SW480 (cell line): ENCODE measurements around the gene COX19.
"Not testable (repeated sequence)": the region's sequence is repeated elsewhere in the genome, so short reads cannot be mapped to it uniquely, and the experiment has no call there.

ENCODE experiments used
- DNase-seq: peaks from one replicate; pipeline ENCODE4 v3.0.0-alpha.2; 2016; ENCODE audit warnings: low spot score

Gene COX19

DNA sequence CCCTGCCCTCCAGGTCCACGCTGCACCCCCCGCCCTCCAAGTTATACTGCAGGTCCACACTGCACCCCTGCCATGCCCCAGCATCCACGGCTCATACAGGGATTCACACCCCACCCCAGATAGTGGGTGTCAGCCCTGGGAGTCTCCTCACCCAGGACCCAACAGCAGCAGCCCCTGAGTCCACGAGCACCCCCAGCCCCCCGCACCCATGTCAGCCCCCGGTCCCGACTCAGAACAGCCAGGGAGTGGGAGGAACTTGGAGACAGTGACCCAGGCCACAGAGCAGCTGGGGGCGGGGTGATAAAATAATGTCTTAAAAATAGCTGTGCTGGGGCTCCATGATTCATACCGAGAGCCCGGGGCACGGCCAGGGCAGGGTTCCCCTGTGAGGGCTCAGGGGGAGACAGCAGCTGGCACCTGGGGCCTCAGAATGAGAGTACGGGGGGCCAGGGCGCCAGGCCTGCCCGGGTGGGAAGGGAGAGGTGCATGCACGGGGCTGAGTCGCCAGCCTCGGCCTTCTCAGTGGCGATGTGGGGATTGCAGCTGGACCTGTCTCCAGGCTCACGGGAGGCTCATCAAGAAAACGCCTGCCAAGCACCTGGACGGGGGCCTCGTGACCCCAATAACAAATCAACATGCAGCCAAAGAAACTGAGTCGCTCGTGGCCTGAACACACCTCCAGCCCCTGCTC lies 50.7 kb downstream of the COX19 start:
- peak; percentile 78 for DNase-seq

DNA sequence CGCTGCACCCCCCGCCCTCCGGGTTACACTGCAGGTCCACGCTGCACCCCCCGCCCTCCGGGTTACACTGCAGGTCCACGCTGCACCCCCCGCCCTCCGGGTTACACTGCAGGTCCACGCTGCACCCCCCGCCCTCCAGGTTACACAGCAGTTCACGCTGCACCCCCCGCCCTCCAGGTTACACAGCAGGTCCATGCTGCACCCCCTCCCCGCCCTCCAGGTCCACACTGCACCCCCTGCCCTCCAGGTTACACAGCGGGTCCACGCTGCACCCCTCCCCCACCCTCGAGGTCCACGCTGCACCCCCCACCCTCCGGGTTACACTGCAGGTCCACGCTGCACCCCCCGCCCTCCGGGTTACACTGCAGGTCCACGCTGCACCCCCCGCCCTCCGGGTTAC lies 51.3 kb downstream of the COX19 start:
- DNase-seq = not testable (repeated sequence)

DNA sequence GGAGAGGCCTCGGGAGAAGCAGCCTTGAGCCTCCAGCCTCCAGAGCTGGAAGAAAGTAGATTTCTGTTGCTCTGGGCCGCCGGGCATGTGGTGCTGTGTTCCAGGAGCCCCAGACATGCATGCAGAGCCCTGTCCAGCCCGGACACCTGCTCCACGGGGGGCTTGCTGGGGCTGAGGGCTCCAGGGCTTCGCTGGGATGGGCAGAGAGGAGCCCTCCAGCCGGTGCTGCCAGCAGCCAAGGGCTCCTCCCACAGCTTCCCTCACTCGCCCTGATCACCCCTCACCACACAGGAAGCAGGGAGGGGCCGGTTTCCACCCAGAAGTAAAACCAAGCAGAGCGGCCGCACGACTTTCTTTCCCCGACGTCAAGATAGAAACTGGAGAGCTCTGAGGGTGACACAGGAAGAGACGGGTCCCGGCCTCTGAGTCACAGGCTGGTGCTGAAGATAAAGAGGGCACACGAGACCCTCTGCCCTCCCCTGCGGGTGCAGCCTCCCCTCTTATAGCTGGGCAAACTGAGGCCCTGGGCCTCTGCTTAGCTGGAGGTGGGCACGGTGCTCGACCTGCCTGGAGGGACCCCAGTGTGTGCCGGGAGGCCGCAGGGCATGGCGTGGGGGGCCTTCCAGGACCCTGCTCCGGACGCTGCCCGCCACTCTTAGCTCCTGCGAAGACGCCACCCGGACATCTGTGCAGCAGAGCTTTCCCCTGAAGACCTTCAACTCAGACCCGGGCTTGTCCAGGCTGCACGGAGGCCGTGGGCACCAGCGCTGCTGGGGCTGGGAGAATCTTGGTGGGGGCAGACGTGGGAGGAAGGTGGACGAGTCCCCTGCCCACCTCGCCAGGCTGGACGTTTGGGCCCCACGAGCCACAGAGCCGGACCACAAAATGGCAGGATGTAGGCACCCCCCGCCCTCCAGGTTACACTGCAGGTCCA lies 52.0 kb downstream of the COX19 start:
- DNase-seq = peak; percentile 98

DNA sequence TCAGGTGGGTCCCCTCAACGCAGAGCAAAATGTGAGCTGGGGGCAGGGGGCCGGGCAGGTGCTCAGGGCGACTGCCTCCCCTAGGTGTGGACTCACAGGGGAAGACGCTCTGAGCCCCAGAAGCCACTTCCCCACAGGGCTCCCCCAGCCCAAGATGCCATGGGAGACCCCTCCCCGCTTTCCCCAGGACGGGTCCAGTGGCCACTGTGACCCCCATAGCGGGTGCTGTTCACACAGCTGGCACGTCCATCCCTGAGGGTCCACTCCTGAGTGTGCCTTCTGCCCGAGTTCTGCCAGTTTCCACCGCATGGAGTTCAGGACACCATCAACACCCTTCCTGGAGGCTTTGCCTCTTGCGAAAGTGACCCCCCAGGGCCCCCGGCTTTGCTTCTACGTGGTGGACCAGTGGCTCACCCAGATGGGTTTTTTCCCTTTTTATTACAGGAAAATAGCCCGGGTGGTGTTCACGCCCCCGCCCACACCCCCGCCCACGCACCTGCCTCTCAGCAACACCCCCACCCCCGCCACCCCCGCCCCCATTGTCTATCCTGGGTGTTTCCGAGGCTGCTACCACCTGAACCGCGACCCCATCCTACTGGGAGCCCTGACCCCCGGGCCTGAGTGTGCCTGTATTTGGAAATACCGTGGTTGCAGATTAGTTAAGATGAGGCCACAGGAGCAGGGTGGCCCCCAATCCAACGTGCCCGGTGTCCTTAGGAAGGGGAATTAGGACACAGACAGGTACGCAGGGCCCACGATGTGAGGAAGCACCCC lies 52.8 kb downstream of the COX19 start:
- DNase-seq = peak; percentile 69

DNA sequence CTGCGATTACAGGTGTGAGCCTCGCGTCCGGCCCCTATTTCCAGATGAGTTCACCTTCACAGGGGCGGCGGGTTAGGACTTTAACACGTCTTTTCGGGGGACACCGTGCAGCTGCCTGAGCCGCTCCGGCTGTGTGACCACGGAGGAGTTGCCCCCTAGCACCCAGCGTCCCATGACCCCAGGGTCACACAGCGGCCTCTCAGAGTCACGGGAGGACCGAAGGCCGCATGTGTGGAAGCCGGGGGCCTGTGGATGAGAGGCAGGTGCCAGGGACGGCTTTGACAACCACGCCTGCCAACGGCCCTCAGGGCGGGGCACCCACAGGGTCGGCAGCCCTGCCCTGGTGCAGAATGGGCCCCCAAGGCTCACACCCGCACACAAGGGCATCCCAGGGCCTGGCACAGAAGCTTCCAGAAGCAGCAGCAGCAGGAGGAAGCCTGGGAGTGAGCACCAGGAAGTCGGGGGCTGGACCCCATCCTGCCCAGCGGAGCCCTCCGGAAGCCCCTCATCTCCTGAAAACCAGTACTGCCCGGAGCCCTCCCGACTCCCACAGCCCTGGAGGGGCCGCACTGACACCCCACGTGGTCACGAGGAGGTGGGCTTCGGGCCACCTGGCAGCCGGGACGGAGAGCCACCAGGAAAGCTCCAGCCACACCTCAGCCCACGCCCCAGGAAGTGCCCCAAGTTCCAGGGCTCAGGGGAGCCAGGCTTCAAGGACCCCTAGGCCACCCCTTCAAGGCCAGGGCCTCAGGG lies 53.6 kb downstream of the COX19 start:
- peak; percentile 66 for DNase-seq

DNA sequence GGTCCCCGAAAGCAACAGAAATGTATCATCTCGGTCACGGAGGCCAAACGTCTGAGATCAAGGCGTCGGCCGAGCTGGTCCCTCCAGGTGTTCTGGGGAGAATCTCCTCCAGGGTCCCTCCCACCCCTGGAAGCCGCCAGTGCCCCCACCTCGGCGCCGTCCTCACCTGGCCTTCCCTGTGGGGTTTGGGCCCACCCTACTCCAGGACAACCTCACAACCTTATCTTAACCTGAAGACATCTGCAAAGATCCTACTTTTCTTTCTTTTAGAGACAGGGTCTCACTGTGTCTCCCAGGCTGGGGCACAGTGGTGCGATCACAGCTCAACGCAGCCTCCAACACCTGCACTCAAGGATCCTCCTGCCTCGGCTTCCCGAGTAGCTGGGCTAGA lies 54.3 kb downstream of the COX19 start:
- DNase-seq = no peak

DNA sequence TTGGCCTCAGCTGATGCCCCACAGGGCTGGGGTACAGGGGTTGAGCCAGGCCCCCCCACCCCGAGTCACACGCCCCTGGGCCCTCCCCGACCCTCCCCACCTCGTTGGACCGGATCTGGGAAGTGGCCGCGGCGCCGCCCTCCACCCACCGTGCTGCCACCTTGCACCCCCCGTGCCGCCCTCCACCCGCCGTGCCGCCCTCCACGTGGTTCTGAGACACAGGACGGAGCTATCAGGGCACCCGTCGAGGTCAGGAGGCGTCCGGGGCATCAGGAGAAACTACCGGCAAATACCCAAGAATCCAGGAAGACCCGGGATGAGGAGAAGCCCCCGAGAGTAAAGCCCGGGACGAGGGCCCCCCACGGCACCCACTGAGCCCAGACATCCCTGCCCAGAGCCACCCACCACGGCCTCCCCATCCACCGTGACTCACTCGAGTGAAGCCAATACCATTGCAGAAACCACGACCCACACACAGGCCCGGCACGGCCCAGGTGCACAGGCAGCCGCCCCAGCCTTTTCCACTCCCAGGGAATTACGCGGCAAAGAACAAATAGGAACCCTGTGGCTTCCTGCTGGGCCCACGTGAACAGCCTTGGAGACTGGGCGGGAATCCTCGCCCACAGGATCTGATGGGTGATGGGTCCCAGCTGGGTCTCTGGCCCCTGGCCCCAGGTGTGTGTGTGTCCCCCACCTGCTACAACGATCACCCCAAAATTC lies 54.8 kb downstream of the COX19 start:
- DNase-seq = peak; percentile 94

DNA sequence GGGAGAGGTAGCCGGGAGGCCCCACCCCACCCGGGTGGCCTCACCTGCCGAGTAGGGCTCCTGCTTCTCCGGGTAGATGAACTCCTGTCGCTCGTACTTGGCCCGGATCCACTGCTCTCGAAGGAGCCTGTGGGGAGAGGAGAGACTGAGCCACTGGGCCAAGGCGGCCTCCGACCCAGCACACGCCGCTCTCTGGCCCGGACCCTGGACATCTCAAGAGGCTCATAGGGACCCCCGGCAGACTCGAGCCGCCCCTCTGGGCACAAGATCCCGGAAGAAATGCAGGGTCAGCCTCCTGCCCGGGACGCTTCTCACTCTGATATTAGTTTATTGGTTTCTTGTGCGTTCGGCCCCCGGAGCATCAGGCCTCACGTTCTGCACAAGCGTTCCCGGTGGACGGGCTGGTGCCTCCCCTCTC lies 55.4 kb downstream of the COX19 start:
- DNase-seq = peak; percentile 56

DNA sequence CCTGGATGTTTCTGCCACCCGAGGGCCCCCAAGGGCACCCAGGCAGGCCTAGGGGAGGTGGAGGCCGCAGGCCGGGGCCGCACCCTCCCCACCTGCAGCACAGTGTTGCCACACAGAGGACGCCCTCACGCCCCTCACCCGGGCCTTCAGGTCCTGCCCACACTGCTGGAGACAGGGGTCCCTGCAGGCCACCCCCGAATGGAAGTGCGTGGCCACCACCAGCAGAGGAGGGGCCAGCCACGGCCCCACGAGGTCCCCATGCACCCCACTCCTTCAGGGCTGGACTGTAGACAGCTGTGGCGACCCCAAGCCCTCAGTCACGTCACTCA lies 56.3 kb downstream of the COX19 start:
- DNase-seq = no peak

DNA sequence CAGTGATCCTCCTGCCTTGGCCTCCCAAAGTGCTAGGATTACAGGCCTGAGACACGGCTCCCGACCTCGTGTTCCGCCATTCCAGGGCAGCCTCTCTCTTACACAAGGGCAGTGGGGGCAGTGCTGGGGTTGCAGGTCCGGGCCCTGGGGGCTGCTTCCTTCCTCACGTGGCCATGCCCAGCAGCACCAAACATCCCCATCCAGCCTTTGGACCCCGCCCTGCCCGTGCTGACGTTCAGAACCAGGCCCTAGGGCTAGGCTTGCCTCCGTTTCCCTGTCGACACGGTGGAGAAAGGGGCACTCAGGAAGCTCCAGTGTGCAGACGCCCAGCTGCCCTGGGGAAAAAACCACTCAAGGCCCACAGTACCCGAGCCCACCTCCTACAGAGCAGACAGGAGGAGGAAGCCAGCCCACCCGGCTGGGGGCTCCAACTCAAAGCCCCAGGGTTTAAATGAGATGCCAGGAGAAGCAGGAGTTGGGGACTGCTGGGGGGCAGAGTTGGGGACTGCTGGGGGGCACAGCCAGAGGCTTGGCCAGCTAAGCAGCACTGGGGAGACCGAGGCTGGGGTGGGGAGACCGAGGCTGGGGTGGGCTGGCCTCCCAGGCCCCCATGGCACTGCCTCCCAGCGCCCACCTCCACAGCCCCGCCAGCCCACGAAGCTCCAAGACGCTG lies 56.8 kb downstream of the COX19 start:
- no peak for DNase-seq

DNA sequence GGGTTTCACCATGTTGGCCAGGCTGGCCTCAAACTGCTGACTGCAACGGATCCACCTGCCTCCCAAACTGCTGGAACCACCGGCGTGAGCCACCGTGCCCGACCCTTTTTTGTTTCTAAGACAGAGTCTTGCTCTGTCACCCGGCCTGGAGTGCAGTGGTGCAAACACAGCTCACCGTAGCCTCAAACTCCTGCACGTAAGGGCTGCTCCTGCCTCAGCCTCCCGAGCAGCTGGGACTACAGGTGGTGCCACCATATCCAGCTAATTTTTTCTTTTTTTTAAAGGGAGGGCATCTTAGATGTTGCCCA lies 57.3 kb downstream of the COX19 start:
- no peak for DNase-seq

DNA sequence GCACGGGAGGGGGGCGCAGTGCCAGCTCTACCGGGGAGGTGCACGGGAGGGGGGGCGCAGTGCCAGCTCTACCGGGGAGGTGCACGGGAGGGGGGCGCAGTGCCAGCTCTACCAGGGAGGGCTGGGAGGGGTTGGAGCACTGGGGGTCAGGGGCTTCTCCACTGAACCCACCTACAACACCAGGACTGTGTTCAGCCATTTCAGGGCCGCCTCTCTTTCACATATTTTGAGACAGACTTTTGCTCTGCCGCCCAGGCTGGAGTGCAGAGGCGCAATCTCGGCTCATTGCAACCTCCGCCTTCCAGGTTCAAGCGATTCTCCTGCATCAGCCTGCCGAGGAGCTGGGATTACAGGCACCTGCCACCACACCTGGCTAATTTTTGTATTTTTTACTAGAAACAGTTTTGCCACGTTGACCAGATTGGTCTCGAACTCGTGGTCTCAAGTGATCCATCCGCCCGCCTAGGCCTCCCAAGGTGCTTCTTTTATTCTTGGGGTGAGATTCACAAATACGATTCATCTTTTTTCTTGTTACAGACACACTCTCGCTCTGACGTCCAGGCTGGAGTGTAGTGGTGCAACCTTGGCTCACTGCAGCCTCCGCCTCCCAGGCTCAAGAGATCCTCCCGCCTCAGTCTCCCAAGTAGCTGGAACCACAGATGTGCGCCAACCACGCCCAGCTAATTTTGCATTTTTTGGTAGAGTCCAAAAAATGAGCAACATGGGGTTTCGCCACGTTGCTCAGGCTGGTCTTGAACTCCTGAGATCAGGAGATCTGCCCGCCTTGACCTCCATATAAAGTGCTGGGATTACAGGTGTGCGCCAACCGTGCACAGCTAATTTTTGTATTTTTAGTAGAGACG lies 57.9 kb downstream of the COX19 start:
- DNase-seq = no peak

DNA sequence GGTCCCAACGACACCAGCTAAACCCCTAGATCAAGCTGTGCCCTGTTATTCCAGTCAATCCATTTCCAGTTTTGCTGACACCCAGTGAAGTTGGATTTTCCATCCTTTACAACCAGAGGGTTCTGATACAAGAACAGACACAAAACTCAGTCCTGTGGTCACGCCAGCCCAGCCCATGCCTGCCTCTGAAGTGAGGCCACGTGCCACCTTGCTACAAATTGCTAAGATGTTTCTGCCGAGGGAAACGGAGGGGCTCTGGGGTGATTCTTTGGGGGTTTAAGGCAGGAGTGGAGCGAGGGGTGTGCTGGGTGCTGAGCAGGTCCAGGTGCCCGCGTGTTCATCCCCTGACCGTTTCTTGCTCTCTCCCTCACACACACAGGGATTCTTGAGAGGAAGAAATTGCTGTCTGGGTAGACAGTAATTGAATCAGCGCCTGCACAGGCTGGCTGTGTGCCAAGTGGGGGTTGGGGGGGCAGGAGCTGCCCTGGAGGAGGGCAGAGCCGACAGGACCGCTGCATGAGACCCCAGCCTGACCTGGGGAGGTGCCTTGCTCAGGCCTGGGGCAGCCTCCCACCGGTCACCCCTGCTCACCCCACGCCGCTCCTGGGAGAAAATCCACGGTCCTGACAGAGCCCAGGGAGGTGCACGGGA lies 58.9 kb downstream of the COX19 start:
- peak; percentile 78 for DNase-seq
